OCI-LY7 (cell line): ENCODE measurements around the gene PQBP1.

ENCODE experiments used
- EZH2phosphoT487 ChIP-seq: fragments of 200-600 bp; sonication (generic); IDR thresholded peaks from 2 replicates; pipeline ENCODE4 v1.6.1; 2018; ENCODE audit warnings: low read depth, borderline replicate concordance, mild to moderate bottlenecking, mixed run types, antibody characterized with exemption, low read length, moderate library complexity, mixed read lengths
- TF ChIP-seq, protein P1 (sequence below): fragments of 200-600 bp; sonication (generic); conservative IDR thresholded peaks from 2 replicates; pipeline ENCODE4 v1.5.1; 2014; ENCODE audit warnings: mild to moderate bottlenecking, antibody characterized with exemption, low read length, moderate library complexity, mixed read lengths

DNA sequence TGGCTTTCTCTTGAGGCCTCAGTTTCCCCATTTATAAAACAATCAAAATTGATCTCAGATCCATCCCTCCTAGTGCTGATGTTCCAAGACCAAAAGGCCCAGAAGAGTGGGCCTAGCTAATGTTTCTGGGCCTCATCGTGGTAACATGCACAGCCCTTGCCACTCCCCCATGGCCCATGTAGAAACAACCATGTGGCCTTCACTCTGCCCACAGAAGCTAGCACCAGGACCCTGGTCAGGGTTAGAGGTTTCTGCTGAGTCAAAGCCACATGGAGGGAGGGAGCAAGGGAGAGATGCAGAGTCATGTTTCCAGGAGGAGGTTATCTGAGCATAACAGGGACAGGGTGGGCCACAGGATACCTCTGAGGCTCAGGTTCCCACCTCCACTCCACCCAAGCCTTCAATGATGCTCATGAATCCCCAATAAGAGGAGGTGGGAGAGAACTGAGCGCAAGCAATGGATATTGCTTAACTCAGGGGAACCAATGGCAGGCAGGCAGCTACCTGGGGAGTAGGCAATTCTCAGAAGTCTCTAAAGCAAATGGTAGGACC is 42.8 kb downstream of the PQBP1 start:
- TF ChIP-seq, protein P1, sequence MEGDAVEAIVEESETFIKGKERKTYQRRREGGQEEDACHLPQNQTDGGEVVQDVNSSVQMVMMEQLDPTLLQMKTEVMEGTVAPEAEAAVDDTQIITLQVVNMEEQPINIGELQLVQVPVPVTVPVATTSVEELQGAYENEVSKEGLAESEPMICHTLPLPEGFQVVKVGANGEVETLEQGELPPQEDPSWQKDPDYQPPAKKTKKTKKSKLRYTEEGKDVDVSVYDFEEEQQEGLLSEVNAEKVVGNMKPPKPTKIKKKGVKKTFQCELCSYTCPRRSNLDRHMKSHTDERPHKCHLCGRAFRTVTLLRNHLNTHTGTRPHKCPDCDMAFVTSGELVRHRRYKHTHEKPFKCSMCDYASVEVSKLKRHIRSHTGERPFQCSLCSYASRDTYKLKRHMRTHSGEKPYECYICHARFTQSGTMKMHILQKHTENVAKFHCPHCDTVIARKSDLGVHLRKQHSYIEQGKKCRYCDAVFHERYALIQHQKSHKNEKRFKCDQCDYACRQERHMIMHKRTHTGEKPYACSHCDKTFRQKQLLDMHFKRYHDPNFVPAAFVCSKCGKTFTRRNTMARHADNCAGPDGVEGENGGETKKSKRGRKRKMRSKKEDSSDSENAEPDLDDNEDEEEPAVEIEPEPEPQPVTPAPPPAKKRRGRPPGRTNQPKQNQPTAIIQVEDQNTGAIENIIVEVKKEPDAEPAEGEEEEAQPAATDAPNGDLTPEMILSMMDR: no peak
- TF ChIP-seq EZH2phosphoT487: no peak
